Dendritic cell treated with granulocyte-macrophage colony-stimulating factor and Interleukin-4, amounts not matched to agents 40 ng/mL and 50 ng/mL, for 4 days (primary cell): Measurements from ENCODE around the gene PLPPR1.

Experiments
- H3K27ac Mint-ChIP-seq: one replicate; pipeline ENCODE4 v1.8.0; 2022; ENCODE audit warnings: mild to moderate bottlenecking, mixed read lengths
- H3K27me3 Mint-ChIP-seq: one replicate; pipeline ENCODE4 v1.8.0; 2022; ENCODE audit warnings: mild to moderate bottlenecking, mixed read lengths
- H3K36me3 Mint-ChIP-seq: one replicate; pipeline ENCODE4 v1.8.0; 2022; ENCODE audit warnings: low read depth, mixed read lengths
- H3K4me1 Mint-ChIP-seq: one replicate; pipeline ENCODE4 v1.8.0; 2022; ENCODE audit warnings: low read depth, mixed read lengths
- H3K4me3 Mint-ChIP-seq: one replicate; pipeline ENCODE4 v1.8.0; 2022; ENCODE audit warnings: mild to moderate bottlenecking, moderate library complexity, mixed read lengths
- H3K9me3 Mint-ChIP-seq: one replicate; pipeline ENCODE4 v1.8.0; 2022; ENCODE audit warnings: mixed read lengths
- intact Hi-C: fragments of 100-400 bp; cut with micrococcal nuclease; formaldehyde crosslinking; loops from one replicate; pipeline ENCODE4 v1.15.0; 2022

The PLPPR1 gene

GRCh38 chr9:101226161-101226560, 197.6 kb downstream of the PLPPR1 start:
- H3K27me3 Mint-ChIP-seq: no peaks in the 10 kb centered on the region
- no peaks in the 10 kb centered on the region for H3K4me1 Mint-ChIP-seq
- H3K36me3 Mint-ChIP-seq: no peaks in the 10 kb centered on the region
- no peak overlapping the region for H3K27ac Mint-ChIP-seq
- intact Hi-C loops: no loop called here
- no peaks in the 10 kb centered on the region for H3K9me3 Mint-ChIP-seq
- no peak overlapping the region for H3K4me3 Mint-ChIP-seq

GRCh38 chr9:101226803-101227202, 198.3 kb downstream of the PLPPR1 start:
- H3K27me3 Mint-ChIP-seq: no peaks in the 10 kb centered on the region
- no peak overlapping the region for H3K4me3 Mint-ChIP-seq
- no peaks in the 10 kb centered on the region for H3K9me3 Mint-ChIP-seq
- intact Hi-C loops: no loop called here
- no peaks in the 10 kb centered on the region for H3K4me1 Mint-ChIP-seq
- H3K27ac Mint-ChIP-seq: no peak overlapping the region
- H3K36me3 Mint-ChIP-seq: no peaks in the 10 kb centered on the region

- Mint-ChIP-seq H3K27ac (no peak overlapping the region), H3K27me3 (no peaks in the 10 kb centered on the region), H3K9me3 (no peaks in the 10 kb centered on the region), H3K36me3 (no peaks in the 10 kb centered on the region), H3K4me3 (no peak overlapping the region), H3K4me1 (no peaks in the 10 kb centered on the region)
- intact Hi-C loops: no loop called here
Observed at GRCh38 chr9:101229606-101230005, 201.1 kb downstream of the PLPPR1 start.

GRCh38 chr9:101232405-101232977, 204.0 kb downstream of the PLPPR1 start:
- H3K4me1 Mint-ChIP-seq: no peaks in the 10 kb centered on the region
- no peaks in the 10 kb centered on the region for H3K27me3 Mint-ChIP-seq
- no peaks in the 10 kb centered on the region for H3K36me3 Mint-ChIP-seq
- H3K4me3 Mint-ChIP-seq: no peak overlapping the region
- no peak overlapping the region for H3K27ac Mint-ChIP-seq
- H3K9me3 Mint-ChIP-seq: no peaks in the 10 kb centered on the region
- intact Hi-C loops: no loop called here

GRCh38 chr9:101235105-101235866, 206.8 kb downstream of the PLPPR1 start:
- intact Hi-C loops: no loop called here

GRCh38 chr9:101242651-101243050, 214.1 kb downstream of the PLPPR1 start:
- H3K4me3 Mint-ChIP-seq: no peak overlapping the region

More at GRCh38 chr9:101235105-101235866, 206.8 kb downstream of the PLPPR1 start:
- Mint-ChIP-seq H3K9me3 (no peaks in the 10 kb centered on the region), H3K4me3 (no peak overlapping the region), H3K27me3 (no peaks in the 10 kb centered on the region), H3K4me1 (no peaks in the 10 kb centered on the region), H3K36me3 (no peaks in the 10 kb centered on the region), H3K27ac (no peak overlapping the region)

GRCh38 chr9:101246691-101247090, 218.2 kb downstream of the PLPPR1 start:
- Mint-ChIP-seq H3K27me3 (no peaks in the 10 kb centered on the region), H3K36me3 (no peaks in the 10 kb centered on the region), H3K27ac (no peak overlapping the region), H3K4me3 (no peak overlapping the region), H3K4me1 (no peaks in the 10 kb centered on the region), H3K9me3 (no peaks in the 10 kb centered on the region)
- intact Hi-C loops: no loop called here

More at GRCh38 chr9:101242651-101243050, 214.1 kb downstream of the PLPPR1 start:
- intact Hi-C loops: no loop called here
- H3K27me3 Mint-ChIP-seq: no peaks in the 10 kb centered on the region
- H3K27ac Mint-ChIP-seq: no peak overlapping the region
- no peaks in the 10 kb centered on the region for H3K36me3 Mint-ChIP-seq
- no peaks in the 10 kb centered on the region for H3K4me1 Mint-ChIP-seq
- H3K9me3 Mint-ChIP-seq: no peaks in the 10 kb centered on the region

- Mint-ChIP-seq H3K9me3 (no peaks in the 10 kb centered on the region), H3K27ac (no peak overlapping the region), H3K4me3 (no peak overlapping the region), H3K27me3 (no peaks in the 10 kb centered on the region), H3K36me3 (no peaks in the 10 kb centered on the region), H3K4me1 (no peaks in the 10 kb centered on the region)
- intact Hi-C loops: no loop called here
Observed at GRCh38 chr9:101247297-101247696, 218.8 kb downstream of the PLPPR1 start.

- no peaks in the 10 kb centered on the region for H3K4me1 Mint-ChIP-seq
- H3K27me3 Mint-ChIP-seq: no peaks in the 10 kb centered on the region
- no peak overlapping the region for H3K4me3 Mint-ChIP-seq
- intact Hi-C loops: no loop called here
- no peaks in the 10 kb centered on the region for H3K36me3 Mint-ChIP-seq
- no peak overlapping the region for H3K27ac Mint-ChIP-seq
- no peaks in the 10 kb centered on the region for H3K9me3 Mint-ChIP-seq
Observed at GRCh38 chr9:101254733-101255433, 226.4 kb downstream of the PLPPR1 start.

- H3K9me3 Mint-ChIP-seq: peaks cover 17% of the 10 kb centered on the region
- intact Hi-C loops: no loop called here
- H3K27me3 Mint-ChIP-seq: no peaks in the 10 kb centered on the region
- no peak overlapping the region for H3K27ac Mint-ChIP-seq
- no peaks in the 10 kb centered on the region for H3K4me1 Mint-ChIP-seq
- H3K4me3 Mint-ChIP-seq: no peak overlapping the region
- no peaks in the 10 kb centered on the region for H3K36me3 Mint-ChIP-seq
Observed at GRCh38 chr9:101264727-101265126, 236.2 kb downstream of the PLPPR1 start.

- Mint-ChIP-seq H3K27ac (no peak overlapping the region), H3K27me3 (no peaks in the 10 kb centered on the region), H3K9me3 (peaks cover 15% of the 10 kb centered on the region), H3K36me3 (no peaks in the 10 kb centered on the region), H3K4me3 (no peak overlapping the region), H3K4me1 (no peaks in the 10 kb centered on the region)
- intact Hi-C loops: no loop called here
Observed at GRCh38 chr9:101265261-101265660, 236.7 kb downstream of the PLPPR1 start.

GRCh38 chr9:101268426-101268825, 239.9 kb downstream of the PLPPR1 start:
- Mint-ChIP-seq H3K27me3 (no peaks in the 10 kb centered on the region), H3K27ac (no peak overlapping the region), H3K9me3 (peaks cover 8% of the 10 kb centered on the region), H3K4me1 (no peaks in the 10 kb centered on the region), H3K4me3 (no peak overlapping the region), H3K36me3 (no peaks in the 10 kb centered on the region)
- intact Hi-C loops: no loop called here

GRCh38 chr9:101269591-101270283, 241.2 kb downstream of the PLPPR1 start:
- Mint-ChIP-seq H3K9me3 (peaks cover 8% of the 10 kb centered on the region), H3K27ac (no peak overlapping the region), H3K4me1 (no peaks in the 10 kb centered on the region), H3K27me3 (no peaks in the 10 kb centered on the region), H3K4me3 (no peak overlapping the region), H3K36me3 (no peaks in the 10 kb centered on the region)
- intact Hi-C loops: no loop called here

GRCh38 chr9:101270302-101270701, 241.8 kb downstream of the PLPPR1 start:
- Mint-ChIP-seq H3K4me1 (no peaks in the 10 kb centered on the region), H3K9me3 (peaks cover 3% of the 10 kb centered on the region), H3K27me3 (no peaks in the 10 kb centered on the region), H3K4me3 (no peak overlapping the region), H3K36me3 (no peaks in the 10 kb centered on the region), H3K27ac (no peak overlapping the region)
- intact Hi-C loops: no loop called here
